Stimulated activated naive CD8-positive, alpha-beta T cell treated with anti-CD3 and anti-CD28 coated beads, Interleukin-15, Interleukin-2, amounts not matched to agents 100 ng/mL and 50 ng/mL, for 24 hours (primary cell): ENCODE measurements around the gene INPP5E.

Experiments
- H3K27ac Mint-ChIP-seq: one replicate; pipeline ENCODE4 v1.8.0; 2021; ENCODE audit warnings: mild to moderate bottlenecking, mixed read lengths
- H3K27me3 Mint-ChIP-seq: one replicate; pipeline ENCODE4 v1.8.0; 2021; ENCODE audit warnings: mixed read lengths
- H3K36me3 Mint-ChIP-seq: one replicate; pipeline ENCODE4 v1.8.0; 2021; ENCODE audit warnings: low read depth, mixed read lengths
- H3K4me1 Mint-ChIP-seq: one replicate; pipeline ENCODE4 v1.8.0; 2021; ENCODE audit warnings: low read depth, mixed read lengths
- H3K4me3 Mint-ChIP-seq: one replicate; pipeline ENCODE4 v1.8.0; 2021; ENCODE audit warnings: mild to moderate bottlenecking, mixed read lengths
- H3K9me3 Mint-ChIP-seq: one replicate; pipeline ENCODE4 v1.8.0; 2021; ENCODE audit warnings: mixed read lengths

INPP5E gene

GRCh38 chr9:136385015-136385414 lies 54.6 kb downstream of the INPP5E start:
- no peaks in the 10 kb centered on the region for H3K9me3 Mint-ChIP-seq
- H3K4me3 Mint-ChIP-seq = no peak overlapping the region
- no peaks in the 10 kb centered on the region for H3K27me3 Mint-ChIP-seq
- H3K36me3 Mint-ChIP-seq = peaks cover 63% of the 10 kb centered on the region
- H3K27ac Mint-ChIP-seq = peak overlapping the region; percentile 53
- H3K4me1 Mint-ChIP-seq = peaks cover 31% of the 10 kb centered on the region

GRCh38 chr9:136383436-136383835 lies 56.2 kb downstream of the INPP5E start:
- Mint-ChIP-seq H3K4me1 (peaks cover 27% of the 10 kb centered on the region), H3K36me3 (peaks cover 47% of the 10 kb centered on the region), H3K27me3 (no peaks in the 10 kb centered on the region), H3K9me3 (no peaks in the 10 kb centered on the region), H3K4me3 (no peak overlapping the region), H3K27ac (no peak overlapping the region)

GRCh38 chr9:136381966-136382513 lies 57.6 kb downstream of the INPP5E start:
- H3K4me1 Mint-ChIP-seq = peaks cover 23% of the 10 kb centered on the region
- no peak overlapping the region for H3K4me3 Mint-ChIP-seq
- no peaks in the 10 kb centered on the region for H3K27me3 Mint-ChIP-seq
- H3K36me3 Mint-ChIP-seq = peaks cover 36% of the 10 kb centered on the region
- no peak overlapping the region for H3K27ac Mint-ChIP-seq
- H3K9me3 Mint-ChIP-seq = no peaks in the 10 kb centered on the region

- Mint-ChIP-seq H3K4me3 (no peak overlapping the region), H3K4me1 (peaks cover 23% of the 10 kb centered on the region), H3K27me3 (no peaks in the 10 kb centered on the region), H3K27ac (no peak overlapping the region), H3K36me3 (peaks cover 36% of the 10 kb centered on the region), H3K9me3 (no peaks in the 10 kb centered on the region)
Observed at GRCh38 chr9:136381311-136381710, 58.3 kb downstream of the INPP5E start.

- H3K36me3 Mint-ChIP-seq = peaks cover 26% of the 10 kb centered on the region
- H3K27ac Mint-ChIP-seq = no peak overlapping the region
- H3K27me3 Mint-ChIP-seq = no peaks in the 10 kb centered on the region
- H3K9me3 Mint-ChIP-seq = no peaks in the 10 kb centered on the region
- no peak overlapping the region for H3K4me3 Mint-ChIP-seq
- H3K4me1 Mint-ChIP-seq = peaks cover 13% of the 10 kb centered on the region
Observed at GRCh38 chr9:136380381-136380780, 59.3 kb downstream of the INPP5E start.

GRCh38 chr9:136379891-136380290 lies 59.8 kb downstream of the INPP5E start:
- Mint-ChIP-seq H3K4me1 (peaks cover 8% of the 10 kb centered on the region), H3K27me3 (no peaks in the 10 kb centered on the region), H3K36me3 (peaks cover 22% of the 10 kb centered on the region), H3K4me3 (no peak overlapping the region), H3K9me3 (no peaks in the 10 kb centered on the region), H3K27ac (no peak overlapping the region)

GRCh38 chr9:136379401-136379800 lies 60.2 kb downstream of the INPP5E start:
- Mint-ChIP-seq H3K9me3 (no peaks in the 10 kb centered on the region), H3K4me3 (no peak overlapping the region), H3K27me3 (no peaks in the 10 kb centered on the region), H3K4me1 (peaks cover 4% of the 10 kb centered on the region), H3K36me3 (peaks cover 17% of the 10 kb centered on the region), H3K27ac (no peak overlapping the region)

- Mint-ChIP-seq H3K36me3 (peaks cover 12% of the 10 kb centered on the region), H3K4me3 (no peak overlapping the region), H3K4me1 (no peaks in the 10 kb centered on the region), H3K27ac (no peak overlapping the region), H3K27me3 (no peaks in the 10 kb centered on the region), H3K9me3 (no peaks in the 10 kb centered on the region)
Observed at GRCh38 chr9:136379003-136379287, 60.7 kb downstream of the INPP5E start.
